Measurements from ENCODE around the gene PNPLA7. TPM values are rescaled to one million over a fixed set of nuclear protein-coding genes. Genes with fewer than 3 reads are reported as not detected.

Gene PNPLA7
- total and polyA plus RNA-seq, 10 of the 15 experiments (the other 5 are each of a cell fraction or from before 2014, with no cell fraction given): 0.04 to 0.85 (median 0.19) TPM; not detected in 1

- ChIA-PET CTCF (interaction anchor here (0.8 to 1.4 kb wide), 7 partner anchors 12 to 69 kb away, joined by 3 to 5 read pairs (median 3); no protein-coding TSS in a partner anchor), POLR2A (no interaction called here), SMC1A (ENCODE audit: uncharacterized antibody, unreplicated experiment) (interaction anchor here (0.7 to 1.2 kb wide), 2 partner anchors 15 to 425 kb away, joined by 3 to 4 read pairs; no protein-coding TSS in a partner anchor), RAD21 (ENCODE audit: unreplicated experiment) (interaction anchor here (0.9 kb wide), 1 partner anchor 15 kb away, joined by 3 read pairs; no protein-coding TSS in a partner anchor)
- WGBS (ENCODE audit: insufficient coverage, insufficient replicate concordance, low lambda C conversion rate, missing lambda C conversion rate): 73% methylated on average over 14 of the region's 14 CpGs
- BruUV-seq (replicated peaks): no TSS peak
- DNase-seq (ENCODE audit: low read depth, low spot score) (no peak), ATAC-seq (no peak), FAIRE-seq (no peak)
- Histone ChIP-seq H3K9ac (ENCODE audit: control insufficient read depth, insufficient read depth, low read length) (no peak overlapping the region), H2AFZ (ENCODE audit: control insufficient read depth, low read depth, low read length) (no peak overlapping the region), H3K79me2 (ENCODE audit: control insufficient read depth, insufficient read depth, low read length) (no peaks in the 10 kb centered on the region), H3K4me2 (ENCODE audit: control insufficient read depth, insufficient read depth) (no peak overlapping the region), H3K4me1 (ENCODE audit: control insufficient read depth, insufficient read depth, low read length) (peaks cover 8% of the 10 kb centered on the region), H4K20me1 (ENCODE audit: control insufficient read depth, insufficient read depth) (no peaks in the 10 kb centered on the region), H3K4me3 (no peak overlapping the region), H3K9me3 (replicated peaks; ENCODE audit: control insufficient read depth, insufficient read depth, low read length) (no peaks in the 10 kb centered on the region), H3K27me3 (replicated peaks in 1 of 2; ENCODE audit: control insufficient read depth in 2 of 2, insufficient read depth in 2 of 2, low read length in 1 of 2) (no peaks in the 10 kb centered on the region; a peak in 1 of 4 replicates), H3K27ac (ENCODE audit: control insufficient read depth, insufficient read depth) (no peak overlapping the region), H3K36me3 (ENCODE audit: control insufficient read depth in 2 of 2, insufficient read depth in 2 of 2, low read length in 1 of 2) (no peaks in the 10 kb centered on the region)
- intact Hi-C loops (cut with micrococcal nuclease; ENCODE audit: unreplicated experiment) (no loop called here), in situ Hi-C loops (cut with MboI) (no loop called here)
- TF ChIP-seq LARP7 (IDR thresholded peaks at IDR 0.05): no peak
- TF ChIP-seq ATF2 (IDR thresholded peaks at IDR 0.05; ENCODE audit: low read length): no peak
- no peak for TF ChIP-seq CHD2 (IDR thresholded peaks at IDR 0.05; ENCODE audit: borderline replicate concordance, low read depth, low read length)
- no peak for TF ChIP-seq ZBTB33 (IDR thresholded peaks at IDR 0.05)
- no peak for TF ChIP-seq POLR2AphosphoS2 (IDR thresholded peaks at IDR 0.05; ENCODE audit: low read depth, low read length)
- TF ChIP-seq CHD4 (IDR thresholded peaks at IDR 0.05): no peak
- no peak for TF ChIP-seq REST (IDR thresholded peaks at IDR 0.05; ENCODE audit: low read depth, low read length)
- TF ChIP-seq IRF4 (IDR thresholded peaks at IDR 0.05; ENCODE audit: low read depth, low read length): no peak
- TF ChIP-seq SREBF2 (IDR thresholded peaks at IDR 0.05; ENCODE audit: low read length): no peak
- no peak for TF ChIP-seq IKZF1 (conservative IDR thresholded peaks at IDR 0.05)
- TF ChIP-seq MYC (IDR thresholded peaks at IDR 0.05; ENCODE audit: insufficient read depth, insufficient read length, insufficient replicate concordance, low read length, severe bottlenecking): no peak
- TF ChIP-seq SP1 (IDR thresholded peaks at IDR 0.05; ENCODE audit: low read depth, low read length): no peak
- no peak for TF ChIP-seq ESRRA (IDR thresholded peaks at IDR 0.05; ENCODE audit: low read length)
Observed at GRCh38 chr9:137509198-137509597, 41.0 kb downstream of the PNPLA7 start.

Data from GM12878 (cell line).